Measurements from ENCODE around the gene ZDHHC24. TPM values are rescaled to one million over a fixed set of nuclear protein-coding genes. Genes with fewer than 3 reads are reported as not detected.
"Not testable (repeated sequence)": the region's sequence is repeated elsewhere in the genome, so short reads cannot be mapped to it uniquely, and the experiment has no call there.

ZDHHC24 gene
- total RNA-seq, 1 experiment from 2014 or later, result 19.4 TPM

DNA sequence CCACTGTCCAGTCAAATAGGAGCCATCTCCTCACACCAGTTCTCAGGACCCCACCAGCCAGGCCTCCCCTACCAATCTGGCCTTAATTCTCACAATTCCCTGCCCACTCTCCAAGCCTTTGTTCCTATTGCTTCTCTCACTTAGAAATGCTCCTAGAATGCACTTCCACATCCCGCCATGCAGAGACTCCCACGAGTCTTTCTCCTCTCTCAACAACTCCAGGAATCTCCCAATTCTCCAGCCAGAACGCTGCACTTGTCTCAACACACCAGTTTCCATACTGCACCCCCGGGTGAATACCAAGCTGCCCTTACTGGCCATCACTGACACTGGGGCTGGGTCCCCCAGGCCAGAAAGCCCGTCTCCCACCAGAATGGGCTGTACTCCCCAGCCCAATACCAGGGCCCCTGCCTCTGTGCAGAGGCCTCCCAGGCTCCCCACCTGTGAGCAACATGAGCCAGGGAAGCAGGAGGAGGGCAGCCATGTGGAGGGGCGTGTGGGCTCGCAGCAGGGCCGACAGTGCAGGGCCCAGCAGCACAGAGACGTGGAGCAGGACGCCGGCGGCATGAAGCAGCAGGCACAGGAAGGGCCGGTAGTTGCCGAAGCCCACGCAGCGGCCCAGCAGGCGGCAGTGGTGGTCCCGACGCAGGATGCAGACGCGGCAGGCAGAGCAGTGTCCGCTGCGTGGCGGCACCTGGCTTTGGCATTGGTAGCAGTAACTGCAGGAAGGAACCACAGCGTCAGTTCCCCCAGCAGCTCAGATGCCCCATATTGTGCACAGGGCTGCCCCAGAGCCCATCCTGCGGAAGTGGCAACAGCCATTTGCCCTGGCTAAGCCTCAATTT is 2.4 kb downstream of the ZDHHC24 start:
- Histone ChIP-seq H3K36me3 (ENCODE audit: low read depth) (no peaks in the 10 kb centered on the region), H3K4me2 (no peak overlapping the region), H3K79me2 (ENCODE audit: low read depth) (no peaks in the 10 kb centered on the region), H3K9me3 (ENCODE audit: insufficient read depth, low read depth) (no peaks in the 10 kb centered on the region), H3K27me3 (ENCODE audit: insufficient read depth, low read depth) (peaks cover 17% of the 10 kb centered on the region; the same call in 1 of the 2 replicates), H3K4me3 (no peak overlapping the region), H3F3A (ENCODE audit: insufficient read depth, low read depth) (peaks cover 12% of the 10 kb centered on the region; the same call in 1 of the 2 replicates), H4K20me1 (ENCODE audit: insufficient read depth) (no peaks in the 10 kb centered on the region), H3K4me1 (replicated peaks; ENCODE audit: insufficient read depth) (peaks cover 13% of the 10 kb centered on the region), H3K9me2 (ENCODE audit: insufficient read depth) (no peaks in the 10 kb centered on the region), H3K27ac (no peak overlapping the region), H2AFZ (no peak overlapping the region)
- ChIA-PET POLR2A (ENCODE audit: unreplicated experiment) (no interaction called here), CTCF (no interaction called here)
- no peak for DNase-seq
- BruUV-seq (replicated peaks), result no TSS peak
- intact Hi-C loops (cut with micrococcal nuclease; ENCODE audit: unreplicated experiment), result no loop called here
- TF ChIP-seq EZH2 (IDR thresholded peaks at IDR 0.05; ENCODE audit: low read depth), result no peak
- TF ChIP-seq, protein P1, sequence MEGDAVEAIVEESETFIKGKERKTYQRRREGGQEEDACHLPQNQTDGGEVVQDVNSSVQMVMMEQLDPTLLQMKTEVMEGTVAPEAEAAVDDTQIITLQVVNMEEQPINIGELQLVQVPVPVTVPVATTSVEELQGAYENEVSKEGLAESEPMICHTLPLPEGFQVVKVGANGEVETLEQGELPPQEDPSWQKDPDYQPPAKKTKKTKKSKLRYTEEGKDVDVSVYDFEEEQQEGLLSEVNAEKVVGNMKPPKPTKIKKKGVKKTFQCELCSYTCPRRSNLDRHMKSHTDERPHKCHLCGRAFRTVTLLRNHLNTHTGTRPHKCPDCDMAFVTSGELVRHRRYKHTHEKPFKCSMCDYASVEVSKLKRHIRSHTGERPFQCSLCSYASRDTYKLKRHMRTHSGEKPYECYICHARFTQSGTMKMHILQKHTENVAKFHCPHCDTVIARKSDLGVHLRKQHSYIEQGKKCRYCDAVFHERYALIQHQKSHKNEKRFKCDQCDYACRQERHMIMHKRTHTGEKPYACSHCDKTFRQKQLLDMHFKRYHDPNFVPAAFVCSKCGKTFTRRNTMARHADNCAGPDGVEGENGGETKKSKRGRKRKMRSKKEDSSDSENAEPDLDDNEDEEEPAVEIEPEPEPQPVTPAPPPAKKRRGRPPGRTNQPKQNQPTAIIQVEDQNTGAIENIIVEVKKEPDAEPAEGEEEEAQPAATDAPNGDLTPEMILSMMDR (conservative IDR thresholded peaks at IDR 0.05), result no peak

DNA sequence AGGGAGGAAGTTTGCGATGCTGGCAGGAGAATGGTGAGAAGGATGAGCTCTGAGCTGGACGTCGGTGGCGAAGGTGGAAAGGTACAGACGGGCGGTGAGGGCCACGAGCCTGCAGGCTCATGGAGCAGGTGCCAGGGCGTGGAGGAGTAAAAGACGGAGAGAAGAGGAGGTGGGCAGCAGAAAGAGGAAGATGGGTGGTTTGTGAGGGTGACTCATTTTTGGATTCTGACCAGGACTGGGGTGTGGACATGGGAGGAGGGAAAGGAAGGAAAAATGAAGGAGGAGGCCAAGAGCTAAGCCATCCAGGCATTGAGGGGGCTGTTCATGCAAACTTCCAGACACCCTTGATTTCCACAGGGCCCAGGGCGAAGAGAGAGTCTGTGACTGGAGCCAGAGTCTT is 3.5 kb downstream of the ZDHHC24 start:
- DNase-seq, result no peak
- intact Hi-C loops (cut with micrococcal nuclease; ENCODE audit: unreplicated experiment), result no loop called here
- H3K79me2 ChIP-seq (ENCODE audit: low read depth), result no peaks in the 10 kb centered on the region
- peaks cover under 1% of the 10 kb centered on the region; the same call in 1 of the 2 replicates for H3F3A ChIP-seq (ENCODE audit: insufficient read depth, low read depth)
- no peaks in the 10 kb centered on the region for H3K36me3 ChIP-seq (ENCODE audit: low read depth)
- H3K9me3 ChIP-seq (ENCODE audit: insufficient read depth, low read depth), result no peaks in the 10 kb centered on the region
- H3K27ac ChIP-seq, result no peak overlapping the region
- TF ChIP-seq, protein P1 (conservative IDR thresholded peaks at IDR 0.05), result no peak
- TF ChIP-seq EZH2 (IDR thresholded peaks at IDR 0.05; ENCODE audit: low read depth), result no peak
- H3K27me3 ChIP-seq (ENCODE audit: insufficient read depth, low read depth), result 0 out of 2 replicates have a peak, but pooled peaks cover 9% of the 10 kb centered on the region
- ChIA-PET CTCF (no interaction called here), POLR2A (ENCODE audit: unreplicated experiment) (no interaction called here)
- H4K20me1 ChIP-seq (ENCODE audit: insufficient read depth), result no peaks in the 10 kb centered on the region
- no peak overlapping the region for H3K4me2 ChIP-seq
- BruUV-seq (replicated peaks), result no TSS peak
- no peaks in the 10 kb centered on the region for H3K9me2 ChIP-seq (ENCODE audit: insufficient read depth)
- H3K4me1 ChIP-seq (replicated peaks; ENCODE audit: insufficient read depth), result peaks cover 13% of the 10 kb centered on the region
- H3K4me3 ChIP-seq, result no peak overlapping the region
- no peak overlapping the region for H2AFZ ChIP-seq

DNA sequence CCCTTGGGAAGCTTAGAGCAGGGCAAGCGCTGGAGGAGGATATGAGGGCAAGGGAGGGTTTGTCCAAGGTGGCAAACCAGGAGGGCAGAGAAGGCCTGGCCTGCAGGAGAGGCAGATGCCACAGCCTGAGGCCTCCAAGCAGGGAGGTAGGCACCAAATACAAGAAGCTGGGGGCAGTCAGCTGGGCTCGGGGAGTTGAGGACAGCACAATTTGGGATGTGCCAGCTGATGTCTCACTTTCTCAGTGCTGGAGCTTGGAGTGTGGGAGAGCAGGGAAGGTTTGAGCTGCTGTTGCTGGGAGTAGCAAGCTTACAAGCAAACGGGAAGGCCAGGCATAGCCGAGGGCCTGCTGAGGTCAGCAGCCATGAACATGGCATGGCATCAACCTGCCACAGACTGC is 4.0 kb downstream of the ZDHHC24 start:
- Histone ChIP-seq H3K36me3 (ENCODE audit: low read depth) (no peaks in the 10 kb centered on the region), H3F3A (ENCODE audit: insufficient read depth, low read depth) (no peaks in the 10 kb centered on the region; the same call in 1 of the 2 replicates), H3K79me2 (ENCODE audit: low read depth) (no peaks in the 10 kb centered on the region), H3K27me3 (ENCODE audit: insufficient read depth, low read depth) (0 out of 2 replicates have a peak, but pooled peaks cover 4% of the 10 kb centered on the region), H3K27ac (no peak overlapping the region), H3K9me2 (ENCODE audit: insufficient read depth) (no peaks in the 10 kb centered on the region), H2AFZ (no peak overlapping the region), H3K4me3 (no peak overlapping the region), H3K4me2 (no peak overlapping the region), H3K9me3 (ENCODE audit: insufficient read depth, low read depth) (no peaks in the 10 kb centered on the region), H4K20me1 (ENCODE audit: insufficient read depth) (no peaks in the 10 kb centered on the region), H3K4me1 (replicated peaks; ENCODE audit: insufficient read depth) (peaks cover 13% of the 10 kb centered on the region)
- no peak for DNase-seq
- no TSS peak for BruUV-seq (replicated peaks)
- TF ChIP-seq, protein P1 (conservative IDR thresholded peaks at IDR 0.05), result no peak
- no peak for TF ChIP-seq EZH2 (IDR thresholded peaks at IDR 0.05; ENCODE audit: low read depth)
- intact Hi-C loops (cut with micrococcal nuclease; ENCODE audit: unreplicated experiment), result no loop called here
- POLR2A ChIA-PET (ENCODE audit: unreplicated experiment), result no interaction called here
- CTCF ChIA-PET, result no interaction called here

DNA sequence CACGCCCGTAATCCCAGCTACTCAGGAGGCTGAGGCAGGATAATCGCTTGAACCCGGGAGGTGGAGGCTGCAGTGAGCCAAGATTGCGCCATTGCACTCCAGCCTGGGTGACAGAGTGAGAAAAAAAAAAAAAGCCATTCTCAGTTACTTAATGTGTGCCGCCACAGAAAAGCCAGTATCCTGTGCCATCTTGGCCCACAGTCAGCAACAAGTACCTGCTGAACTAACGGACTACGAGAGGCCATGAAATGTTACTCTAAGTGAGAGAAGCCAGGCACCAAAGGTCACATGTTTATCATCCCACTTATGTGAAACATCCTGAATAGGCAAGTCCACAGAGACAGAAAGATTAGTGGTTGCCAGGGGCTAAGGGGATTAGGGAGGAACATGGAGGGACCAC is 5.2 kb downstream of the ZDHHC24 start:
- BruUV-seq (replicated peaks); H3F3A ChIP-seq (ENCODE audit: insufficient read depth, low read depth); H4K20me1 ChIP-seq (ENCODE audit: insufficient read depth); H3K79me2 ChIP-seq (ENCODE audit: low read depth); intact Hi-C loops (cut with micrococcal nuclease; ENCODE audit: unreplicated experiment); CTCF ChIA-PET; H3K9me2 ChIP-seq (ENCODE audit: insufficient read depth); H3K36me3 ChIP-seq (ENCODE audit: low read depth); H3K27me3 ChIP-seq (ENCODE audit: insufficient read depth, low read depth); POLR2A ChIA-PET (ENCODE audit: unreplicated experiment); H3K27ac ChIP-seq; DNase-seq; H2AFZ ChIP-seq; H3K4me3 ChIP-seq; H3K4me2 ChIP-seq; H3K4me1 ChIP-seq (replicated peaks; ENCODE audit: insufficient read depth); H3K9me3 ChIP-seq (ENCODE audit: insufficient read depth, low read depth): not testable (repeated sequence)
